Neural crest cell (in vitro differentiated cells): ENCODE data around the gene C2CD4B. TPM values are rescaled to one million over a fixed set of nuclear protein-coding genes. Genes with fewer than 3 reads are reported as not detected.

Source experiments
- DNase-seq: peaks from one replicate; pipeline ENCODE4 v3.0.0; 2021; ENCODE audit warnings: low read depth, mixed read lengths, low spot score
- H3K27ac Mint-ChIP-seq: one replicate; pipeline ENCODE4 v1.8.0; 2021; ENCODE audit warnings: mild to moderate bottlenecking, mixed read lengths; ENCODE audit not compliant: unreplicated experiment
- H3K27me3 Mint-ChIP-seq: 2 replicates; pipeline ENCODE4 v1.8.0; 2021; ENCODE audit warnings: low read depth, mild to moderate bottlenecking, mixed read lengths
- H3K36me3 Mint-ChIP-seq: 2 replicates; pipeline ENCODE4 v1.8.0; 2021; ENCODE audit warnings: low read depth, mild to moderate bottlenecking, mixed read lengths
- H3K4me1 Mint-ChIP-seq: 2 replicates; pipeline ENCODE4 v1.8.0; 2021; ENCODE audit warnings: mixed read lengths
- H3K4me3 Mint-ChIP-seq: one replicate; pipeline ENCODE4 v1.8.0; 2021; ENCODE audit warnings: mild to moderate bottlenecking, mixed read lengths
- H3K9me3 Mint-ChIP-seq: 2 replicates; pipeline ENCODE4 v1.8.0; 2021; ENCODE audit warnings: mixed read lengths
- CTCF ChIP-seq: fragments of 200-600 bp; sonication (generic); conservative IDR thresholded peaks from 2 replicates; pipeline ENCODE4 v1.5.0; 2021; ENCODE audit warnings: antibody characterized with exemption, mild to moderate bottlenecking
- total RNA-seq: library from RNA; stranded (reverse); gene quantifications from 2 replicates; pipeline ENCODE4 v1.2.1, GENCODE V29; 2021

C2CD4B gene
- total RNA-seq, 1 donor from 2014 or later: not detected

- Mint-ChIP-seq H3K4me1 (no peaks in the 10 kb centered on the region), H3K9me3 (no peaks in the 10 kb centered on the region), H3K4me3 (no peak overlapping the region), H3K27ac (no peak overlapping the region), H3K27me3 (peaks cover 14% of the 10 kb centered on the region), H3K36me3 (no peaks in the 10 kb centered on the region)
- TF ChIP-seq CTCF: no peak
- DNase-seq: no peak
Measured at GRCh38 chr15:62187425-62187824, 22.3 kb upstream of the C2CD4B start.

- Mint-ChIP-seq H3K36me3 (peaks cover 4% of the 10 kb centered on the region), H3K4me1 (no peaks in the 10 kb centered on the region), H3K27me3 (peaks cover 10% of the 10 kb centered on the region), H3K9me3 (no peaks in the 10 kb centered on the region), H3K27ac (no peak overlapping the region), H3K4me3 (no peak overlapping the region)
- no peak for TF ChIP-seq CTCF
- no peak for DNase-seq
Measured at GRCh38 chr15:62186578-62186977, 21.5 kb upstream of the C2CD4B start.

GRCh38 chr15:62183130-62183529 is 18.0 kb upstream of the C2CD4B start:
- Mint-ChIP-seq H3K36me3 (peaks cover 4% of the 10 kb centered on the region), H3K27ac (no peak overlapping the region), H3K4me3 (no peak overlapping the region), H3K9me3 (peaks cover 8% of the 10 kb centered on the region), H3K4me1 (no peaks in the 10 kb centered on the region), H3K27me3 (no peaks in the 10 kb centered on the region)
- no peak for DNase-seq
- no peak for TF ChIP-seq CTCF

GRCh38 chr15:62173215-62173614 is 8.1 kb upstream of the C2CD4B start:
- TF ChIP-seq CTCF: no peak
- H3K4me1 Mint-ChIP-seq: no peaks in the 10 kb centered on the region
- DNase-seq: no peak
- H3K4me3 Mint-ChIP-seq: no peak overlapping the region
- no peaks in the 10 kb centered on the region for H3K36me3 Mint-ChIP-seq
- no peak overlapping the region for H3K27ac Mint-ChIP-seq
- H3K27me3 Mint-ChIP-seq: peaks cover 41% of the 10 kb centered on the region
- no peaks in the 10 kb centered on the region for H3K9me3 Mint-ChIP-seq

- no peaks in the 10 kb centered on the region for H3K9me3 Mint-ChIP-seq
Measured at GRCh38 chr15:62171882-62172281, 6.8 kb upstream of the C2CD4B start.

More at GRCh38 chr15:62171882-62172281, 6.8 kb upstream of the C2CD4B start:
- Mint-ChIP-seq H3K4me1 (no peaks in the 10 kb centered on the region), H3K27me3 (peaks cover 54% of the 10 kb centered on the region), H3K27ac (no peak overlapping the region), H3K36me3 (no peaks in the 10 kb centered on the region), H3K4me3 (no peak overlapping the region)
- DNase-seq: no peak
- TF ChIP-seq CTCF: no peak
